GM23338 (cell line): ENCODE results near the gene SERTAD1. TPM values are rescaled to one million over a fixed set of nuclear protein-coding genes. Genes with fewer than 3 reads are reported as not detected.

Source experiments
- ATAC-seq: fragments of 200-7000 bp; cut with Tn5 transposase; 3 replicates; pipeline ENCODE4 v1.9.1; 2020
- DNase-seq: peaks from one replicate; pipeline ENCODE4 v3.0.0-alpha.2; 2015; ENCODE audit warnings: low spot score
- H2AFZ ChIP-seq: fragments of 200-600 bp; sonication (generic); 2 replicates; pipeline ENCODE4 v1.8.0; 2016; ENCODE audit warnings: antibody characterized with exemption, mild to moderate bottlenecking, moderate library complexity
- H3F3A ChIP-seq: fragments of 200-600 bp; sonication (generic); replicated peaks from 2 replicates; pipeline ENCODE4 v1.8.0; 2017; ENCODE audit warnings: antibody characterized with exemption, mixed run types, low read depth
- H3K27ac ChIP-seq: fragments of 200-600 bp; sonication (generic); 2 replicates; pipeline ENCODE4 v1.6.1; 2016; ENCODE audit warnings: low read depth
- H3K27me3 ChIP-seq: fragments of 200-600 bp; sonication (generic); 2 replicates; pipeline ENCODE4 v1.8.0; 2016; ENCODE audit warnings: mild to moderate bottlenecking, mixed run types, moderate library complexity; ENCODE audit not compliant: insufficient read depth
- H3K36me3 ChIP-seq: fragments of 200-600 bp; sonication (generic); 2 replicates; pipeline ENCODE4 v1.8.0; 2016; ENCODE audit warnings: mild to moderate bottlenecking; ENCODE audit not compliant: insufficient read depth
- H3K4me1 ChIP-seq: fragments of 200-600 bp; sonication (generic); 2 replicates; pipeline ENCODE4 v1.8.0; 2016; ENCODE audit warnings: mild to moderate bottlenecking, moderate library complexity; ENCODE audit not compliant: insufficient read depth
- H3K4me2 ChIP-seq: fragments of 200-600 bp; sonication (generic); 2 replicates; pipeline ENCODE4 v1.7.1; 2017; ENCODE audit warnings: mixed run types
- H3K4me3 ChIP-seq: fragments of 200-600 bp; sonication (generic); 2 replicates; pipeline ENCODE4 v1.6.1; 2016; ENCODE audit warnings: mixed run types
- H3K79me2 ChIP-seq: fragments of 200-600 bp; sonication (generic); replicated peaks from 2 replicates; pipeline ENCODE4 v1.8.0; 2017; ENCODE audit warnings: mild to moderate bottlenecking; ENCODE audit not compliant: insufficient read depth
- H3K9me2 ChIP-seq: fragments of 200-600 bp; sonication (generic); 2 replicates; pipeline ENCODE4 v1.8.0; 2017; ENCODE audit not compliant: insufficient read depth
- H4K20me1 ChIP-seq: fragments of 200-600 bp; sonication (generic); replicated peaks from 2 replicates; pipeline ENCODE4 v1.8.0; 2017; ENCODE audit warnings: mild to moderate bottlenecking; ENCODE audit not compliant: insufficient read depth
- H3K27ac Mint-ChIP-seq: 2 replicates; pipeline ENCODE4 v1.8.0; 2020; ENCODE audit warnings: inconsistent platforms, mild to moderate bottlenecking, moderate library complexity, mixed read lengths
- H3K27me3 Mint-ChIP-seq: 3 replicates; pipeline ENCODE4 v1.8.0; 2022; ENCODE audit warnings: low read depth, mild to moderate bottlenecking, moderate library complexity, mixed read lengths, inconsistent platforms; ENCODE audit not compliant: insufficient read depth, poor library complexity
- H3K36me3 Mint-ChIP-seq: 3 replicates; pipeline ENCODE4 v1.8.0; 2021; ENCODE audit warnings: low read depth, mild to moderate bottlenecking, inconsistent platforms, moderate library complexity, mixed read lengths
- H3K4me1 Mint-ChIP-seq: 3 replicates; pipeline ENCODE4 v1.8.0; 2020; ENCODE audit warnings: mild to moderate bottlenecking, inconsistent platforms, mixed read lengths
- H3K4me3 Mint-ChIP-seq: 3 replicates; pipeline ENCODE4 v1.8.0; 2021; ENCODE audit warnings: moderate library complexity, mild to moderate bottlenecking, inconsistent platforms, mixed read lengths
- H3K9me3 Mint-ChIP-seq: 3 replicates; pipeline ENCODE4 v1.8.0; 2020; ENCODE audit warnings: moderate library complexity, mild to moderate bottlenecking, inconsistent platforms, mixed read lengths
- POLR2AphosphoS5 ChIP-seq: IDR thresholded peaks from 2 replicates; pipeline ENCODE4 v1.6.1; 2016; ENCODE audit warnings: antibody characterized with exemption, low read depth
- REST ChIP-seq: IDR thresholded peaks from one replicate; pipeline ENCODE4 v1.6.1; 2018; ENCODE audit warnings: antibody characterized with exemption; ENCODE audit not compliant: unreplicated experiment
- ZNF462 ChIP-seq: fragments of 250-450 bp; sonication (Bioruptor Pico); IDR thresholded peaks from 2 replicates; pipeline ENCODE4 v1.5.0; 2020; ENCODE audit warnings: mild to moderate bottlenecking, moderate library complexity
- polyA plus RNA-seq: library from polyadenylated mRNA; unstranded; fragments of >200 nt; fragmentation: Nextera tagmentation; extraction: Ambion mirVana; gene quantifications from 2 replicates; pipeline ENCODE4 v1.2.1, GENCODE V29; 2016
- total RNA-seq: library from RNA; depleted of rRNA; stranded (reverse); fragments of >200 nt; shearing (Covaris generic); gene quantifications from 2 replicates; pipeline ENCODE4 v1.2.3, GENCODE V29; 2014

SERTAD1 gene
- total and polyA plus RNA-seq, 2 experiments from 2014 or later, result 4.6 to 9.1 TPM

GRCh38 chr19:40380199-40381037 is 45.4 kb downstream of the SERTAD1 start (continued):
- no peak for TF ChIP-seq REST

- Histone ChIP-seq H2AFZ (no peak overlapping the region), H3F3A (no peaks in the 10 kb centered on the region)
- no peak overlapping the region for H3K4me3 Mint-ChIP-seq
These were observed 46.2 kb downstream of the SERTAD1 start for GRCh38 chr19:40379446-40380198.

More at GRCh38 chr19:40379446-40380198, 46.2 kb downstream of the SERTAD1 start:
- H3K9me2 ChIP-seq, result no peaks in the 10 kb centered on the region
- H3K4me3 ChIP-seq, result no peak overlapping the region
- no peak for DNase-seq
- peaks cover 12% of the 10 kb centered on the region for H3K27me3 Mint-ChIP-seq
- H4K20me1 ChIP-seq, result no peaks in the 10 kb centered on the region
- no peaks in the 10 kb centered on the region for H3K27me3 ChIP-seq
- H3K27ac Mint-ChIP-seq, result no peak overlapping the region
- peaks cover 28% of the 10 kb centered on the region for H3K36me3 Mint-ChIP-seq
- no peak for TF ChIP-seq ZNF462 (CRISPR knock-in tag)
- TF ChIP-seq POLR2AphosphoS5, result no peak; the same call in 1 of the 2 replicates
- no peak overlapping the region for H3K27ac ChIP-seq
- no peak for ATAC-seq
- H3K36me3 ChIP-seq, result no peaks in the 10 kb centered on the region; the same call in 1 of the 2 replicates
- H3K4me2 ChIP-seq, result no peak overlapping the region
- H3K9me3 Mint-ChIP-seq, result no peaks in the 10 kb centered on the region
- peaks cover 6% of the 10 kb centered on the region; the same call in 1 of the 3 replicates for H3K4me1 Mint-ChIP-seq
- H3K79me2 ChIP-seq, result no peaks in the 10 kb centered on the region
- no peaks in the 10 kb centered on the region for H3K4me1 ChIP-seq
